ENCODE measurements around the gene DHX57.

The DHX57 gene

GRCh38 chr2:38748391-38748790 is 127.3 kb downstream of the DHX57 start:
- no peak for DNase-seq

- DNase-seq = no peak
These were observed 127.9 kb downstream of the DHX57 start for GRCh38 chr2:38747819-38748218.

Measured in activated effector memory CD4-positive, alpha-beta T cell treated with Interleukin-2 at 50 U/mL for 16 hours (primary cell).